GM19463 (cell line): ENCODE data around the gene SLC45A1.

Experiments used
- ATAC-seq: cut with Tn5 transposase; IDR thresholded peaks from one replicate; pipeline ENCODE4 v1.9.1; 2021; ENCODE audit warnings: mild to moderate bottlenecking, moderate library complexity; ENCODE audit not compliant: unreplicated experiment

Gene SLC45A1

DNA sequence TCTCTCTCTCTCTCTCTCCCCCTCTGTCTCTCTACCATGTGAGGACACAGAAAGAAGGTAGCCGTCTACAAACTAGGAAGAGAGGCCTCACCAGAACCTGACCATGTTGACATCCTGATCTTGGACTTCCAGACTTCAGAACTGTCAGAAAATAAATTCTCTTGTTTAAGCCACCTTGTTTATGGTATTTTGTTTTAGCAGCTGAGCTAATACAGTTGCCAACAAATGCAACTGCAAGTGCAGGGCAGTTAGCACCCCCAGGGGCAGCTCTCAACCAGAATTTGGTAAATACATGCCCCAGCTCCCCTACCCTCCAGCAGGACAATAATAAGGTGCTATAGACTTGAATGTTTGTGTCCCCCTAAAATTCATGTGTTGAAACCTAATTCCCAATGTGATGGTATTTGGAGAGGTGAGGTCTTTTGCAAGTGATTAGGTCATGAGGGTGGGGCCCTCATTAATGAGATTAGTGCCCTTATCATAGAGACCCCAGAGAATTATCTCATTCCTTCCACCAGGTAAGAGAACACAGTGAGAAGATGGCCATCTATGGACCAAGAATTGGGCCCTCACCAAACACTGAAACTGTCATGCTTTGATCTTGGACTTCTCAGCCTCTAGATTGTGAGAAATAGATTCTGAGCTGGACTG, 6.7 kb upstream of the SLC45A1 start:
- no peak for ATAC-seq

DNA sequence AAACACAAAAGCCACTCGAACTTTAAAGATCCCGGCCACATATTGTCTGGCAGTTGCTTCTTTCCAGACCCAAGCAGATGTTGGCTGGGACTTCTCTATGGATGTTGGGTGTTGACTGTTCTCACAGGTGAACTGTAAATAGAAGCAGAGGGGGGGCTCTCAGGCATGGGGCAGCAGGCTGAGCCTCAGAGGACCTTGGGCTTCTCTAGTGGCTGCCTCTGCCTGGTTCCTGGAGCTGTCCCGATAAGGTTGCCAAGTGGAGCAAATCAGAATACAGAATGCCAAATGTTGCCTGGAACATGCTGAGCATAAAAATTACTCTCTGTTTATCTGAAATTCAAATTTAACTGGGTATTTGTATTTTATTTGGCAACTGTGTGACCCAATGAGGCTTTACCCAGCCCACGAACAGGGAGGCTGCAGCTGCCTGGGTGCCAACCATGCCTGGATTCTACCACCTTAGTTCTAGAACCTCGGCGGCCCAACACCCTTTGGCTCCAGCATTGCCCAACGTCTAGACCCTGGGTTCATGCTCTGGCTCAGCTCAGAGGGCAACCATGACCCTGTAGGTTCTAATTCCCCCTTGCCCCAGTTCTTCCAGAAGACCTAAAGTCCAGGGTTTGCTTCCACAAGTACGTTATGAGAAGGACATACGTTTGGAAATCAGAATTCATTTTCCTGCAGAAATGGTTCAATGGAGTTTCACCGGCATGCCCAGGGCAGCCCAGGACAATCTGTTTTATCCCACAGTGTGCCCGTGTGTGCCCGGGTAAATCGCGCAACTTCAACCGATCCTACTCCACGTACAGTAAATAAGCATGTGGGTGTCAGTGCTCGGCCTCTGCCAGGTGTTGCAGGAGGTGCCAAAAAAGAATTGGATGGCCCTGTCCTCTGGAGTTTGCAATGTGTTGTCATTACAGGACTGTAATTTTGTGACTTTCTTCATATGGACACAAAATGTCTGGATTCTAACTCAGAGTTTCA, 5.4 kb upstream of the SLC45A1 start:
- ATAC-seq: no peak

DNA sequence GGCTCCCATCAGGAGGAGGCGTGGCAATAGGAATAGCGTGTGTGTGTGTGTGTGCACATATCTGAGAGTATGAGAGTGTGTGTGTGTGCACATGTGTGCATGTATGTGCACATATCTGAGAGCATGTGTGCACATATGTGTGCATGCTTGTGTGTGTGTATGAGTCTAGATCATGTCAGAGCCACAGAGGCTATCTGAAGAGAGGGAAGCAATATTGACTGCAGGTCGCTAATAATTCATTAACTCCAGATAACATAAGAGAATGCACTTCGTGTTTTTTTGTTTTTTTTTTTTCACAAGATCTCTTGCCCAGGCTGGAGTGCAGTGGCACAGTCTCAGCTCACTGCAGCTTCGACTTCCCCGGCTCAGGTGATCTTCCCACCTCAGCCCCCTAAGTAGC, 4.7 kb upstream of the SLC45A1 start:
- no peak for ATAC-seq

DNA sequence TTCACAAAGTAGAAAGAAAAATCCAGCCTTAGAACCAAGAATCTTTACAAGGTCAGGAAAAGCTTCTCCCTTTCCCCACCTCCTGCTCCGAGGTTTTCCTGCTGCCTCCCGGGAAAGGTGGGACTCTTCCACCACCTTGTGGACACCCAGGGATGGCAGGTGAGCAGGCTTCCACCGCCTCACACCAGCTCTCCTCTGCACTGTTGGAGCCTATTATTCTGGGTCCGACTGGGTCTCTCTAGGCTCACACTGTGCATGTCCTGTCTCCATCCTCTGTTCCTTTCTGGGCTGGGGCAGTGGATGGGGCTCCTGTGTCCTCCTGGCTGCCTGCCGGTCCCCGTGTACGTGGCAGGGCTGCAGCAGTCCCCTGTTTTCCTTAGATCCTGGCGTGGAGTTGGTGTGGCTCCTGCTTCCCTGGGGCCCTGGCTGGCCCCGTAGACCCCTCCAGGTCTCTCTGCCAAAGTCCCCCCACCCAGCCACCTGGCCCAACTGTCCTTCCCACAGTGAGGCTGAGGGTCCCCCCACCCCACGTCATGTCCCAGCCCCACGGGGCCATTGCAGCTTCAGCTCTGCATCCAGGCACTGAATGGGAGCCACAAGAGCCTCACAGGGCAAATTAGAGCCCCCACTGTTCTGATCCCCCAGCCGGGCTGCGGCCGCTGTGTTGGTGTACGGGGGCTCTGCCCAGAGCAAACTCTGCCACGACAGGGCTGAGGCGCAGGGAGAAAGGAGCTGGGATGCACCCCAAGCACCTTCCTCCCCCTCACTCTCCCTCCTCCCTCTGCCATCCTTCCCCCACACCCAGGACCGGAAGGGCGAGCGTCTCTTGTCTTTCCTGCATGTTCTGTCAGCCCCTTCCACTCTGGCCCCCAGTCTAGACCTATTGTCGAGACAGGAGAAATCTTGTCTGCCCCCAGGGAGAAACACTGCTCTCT, 3.3 kb upstream of the SLC45A1 start:
- ATAC-seq: no peak

DNA sequence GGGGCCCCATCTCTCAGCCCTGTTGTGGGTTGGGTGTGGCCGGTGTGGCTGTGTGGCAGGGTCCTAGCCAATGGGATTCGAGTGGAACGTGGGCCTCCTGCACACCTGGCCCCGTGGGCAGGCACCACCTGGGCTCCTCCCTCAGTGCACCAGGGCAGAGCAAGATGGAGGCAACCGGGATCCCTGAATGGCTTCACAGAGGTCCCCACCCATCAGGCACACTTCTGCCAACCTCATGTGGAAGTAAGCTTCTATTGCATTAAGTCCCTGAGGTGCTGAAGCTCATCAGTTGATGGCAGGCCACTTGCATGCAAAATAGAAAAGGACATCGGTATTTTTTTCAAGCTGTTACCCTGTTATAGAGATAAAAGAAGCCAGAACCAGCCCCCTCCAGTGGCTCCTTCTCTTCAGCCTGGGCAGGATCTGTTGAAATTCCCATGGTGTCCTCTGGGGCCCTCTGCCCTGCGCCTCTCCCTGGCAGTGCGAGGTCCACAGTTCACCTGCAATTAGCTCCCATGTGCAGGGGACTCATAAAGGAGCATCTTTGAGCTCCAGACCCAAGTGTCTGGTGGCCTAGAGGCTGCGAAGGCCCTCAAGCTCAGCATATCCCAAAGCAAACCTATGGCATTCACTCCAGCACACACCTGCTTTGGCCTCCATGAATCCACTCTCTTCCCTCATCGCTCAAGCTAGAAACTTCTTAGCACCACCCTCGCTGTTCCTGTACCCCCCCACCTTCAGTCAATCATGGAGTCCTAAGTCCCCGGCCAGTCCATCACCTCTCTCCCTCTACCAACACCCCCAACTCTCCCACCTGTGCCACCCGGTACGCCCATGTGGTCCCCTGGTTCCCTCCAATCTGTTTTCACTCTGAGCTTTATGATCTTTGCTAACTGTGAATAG, 2.1 kb upstream of the SLC45A1 start:
- no peak for ATAC-seq

DNA sequence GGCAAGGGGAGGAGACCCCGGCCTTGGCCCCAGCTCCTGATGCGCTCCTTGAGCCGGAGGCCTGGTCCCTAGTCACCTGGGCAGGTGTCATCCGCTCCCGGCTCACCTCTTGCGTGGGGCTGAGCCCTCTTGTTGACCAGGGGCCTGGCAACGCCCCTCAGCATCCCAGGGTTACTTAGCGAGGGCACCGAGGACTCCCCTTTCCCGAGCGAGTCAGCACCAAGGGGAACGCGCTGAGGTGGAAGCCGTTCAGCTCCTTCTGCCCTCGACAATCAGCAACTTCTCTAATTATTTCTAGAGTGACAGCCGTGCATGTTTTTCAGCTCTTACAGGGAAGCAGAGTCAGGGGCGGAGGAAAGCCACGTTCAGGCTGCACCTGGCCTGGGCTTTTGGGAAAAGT, 522 bp downstream of the SLC45A1 start:
- no peak for ATAC-seq

DNA sequence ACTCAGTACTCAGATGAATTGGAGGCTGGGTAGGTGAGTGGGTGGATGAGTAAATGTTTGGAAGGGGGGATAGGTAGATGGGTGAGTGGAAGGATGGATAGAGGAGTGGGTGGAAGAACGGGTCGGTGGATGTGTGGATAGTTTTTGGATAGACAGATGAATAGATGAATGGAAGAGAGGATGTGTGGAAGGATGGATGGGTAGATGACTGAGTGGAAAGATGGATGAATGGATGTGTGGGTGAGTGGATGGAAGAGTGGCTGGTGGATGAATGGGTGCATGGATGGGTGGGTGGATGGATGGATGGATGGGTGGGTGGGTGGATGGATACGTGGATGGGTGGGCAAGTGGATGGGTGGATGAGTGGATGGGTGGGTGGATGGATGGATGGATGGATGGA, 3.7 kb downstream of the SLC45A1 start:
- ATAC-seq: no peak

DNA sequence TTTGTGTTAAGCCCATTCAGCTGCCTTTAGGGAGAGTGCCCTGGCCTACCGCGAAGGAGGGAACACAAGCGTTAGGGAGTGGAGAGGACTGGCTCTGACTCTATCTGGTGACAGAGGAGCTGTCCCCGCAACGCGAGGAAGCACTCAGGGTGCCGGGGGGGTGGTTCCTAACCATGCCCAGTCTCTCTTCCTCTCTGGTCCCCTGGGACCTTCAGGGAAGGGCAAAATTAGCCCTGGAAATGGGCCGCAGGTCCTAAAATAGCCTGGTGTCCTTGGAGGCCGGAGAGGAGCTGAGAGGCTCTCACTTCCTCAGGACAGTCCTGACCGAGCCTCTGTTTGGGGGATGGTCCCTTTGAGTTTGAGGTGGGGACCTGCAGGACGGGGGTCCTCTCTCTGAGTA, 5.8 kb downstream of the SLC45A1 start:
- no peak for ATAC-seq

DNA sequence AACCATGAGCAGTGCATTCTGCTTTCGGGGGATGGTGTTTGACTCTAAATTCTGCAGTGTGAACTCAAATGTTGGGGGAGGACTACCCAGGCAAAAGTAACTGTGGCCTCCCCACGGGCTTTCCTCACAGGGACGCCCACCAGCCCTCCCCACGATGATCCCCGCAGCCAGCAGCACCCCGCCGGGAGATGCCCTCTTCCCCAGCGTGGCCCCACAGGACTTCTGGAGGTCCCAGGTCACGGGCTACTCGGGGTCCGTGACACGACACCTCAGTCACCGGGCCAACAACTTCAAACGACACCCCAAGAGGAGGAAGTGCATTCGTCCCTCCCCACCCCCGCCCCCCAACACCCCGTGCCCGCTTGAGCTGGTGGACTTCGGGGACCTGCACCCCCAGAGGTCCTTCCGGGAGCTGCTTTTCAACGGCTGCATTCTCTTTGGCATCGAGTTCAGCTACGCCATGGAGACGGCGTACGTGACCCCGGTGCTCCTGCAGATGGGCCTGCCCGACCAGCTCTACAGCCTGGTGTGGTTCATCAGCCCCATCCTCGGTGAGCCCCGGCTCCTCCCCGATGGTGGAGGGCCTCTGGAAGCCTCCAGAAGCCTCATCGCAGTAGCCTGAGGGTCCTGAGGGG, 6.4 kb downstream of the SLC45A1 start:
- no peak for ATAC-seq

DNA sequence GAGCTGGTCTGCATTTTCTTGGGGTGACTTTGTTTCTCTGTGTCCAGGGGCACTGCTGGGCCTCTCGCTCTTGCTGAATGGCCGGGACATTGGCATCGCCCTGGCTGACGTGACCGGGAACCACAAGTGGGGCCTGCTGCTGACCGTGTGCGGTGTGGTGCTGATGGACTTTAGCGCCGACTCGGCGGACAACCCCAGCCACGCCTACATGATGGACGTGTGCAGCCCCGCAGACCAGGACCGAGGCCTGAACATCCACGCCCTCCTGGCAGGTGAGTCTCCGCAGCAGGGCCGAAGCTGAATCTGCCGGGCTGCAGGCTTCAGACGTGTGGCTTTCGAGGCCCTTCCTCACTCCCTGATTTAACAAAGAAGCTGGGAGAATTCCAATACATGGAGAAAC, 7.9 kb downstream of the SLC45A1 start:
- no peak for ATAC-seq

DNA sequence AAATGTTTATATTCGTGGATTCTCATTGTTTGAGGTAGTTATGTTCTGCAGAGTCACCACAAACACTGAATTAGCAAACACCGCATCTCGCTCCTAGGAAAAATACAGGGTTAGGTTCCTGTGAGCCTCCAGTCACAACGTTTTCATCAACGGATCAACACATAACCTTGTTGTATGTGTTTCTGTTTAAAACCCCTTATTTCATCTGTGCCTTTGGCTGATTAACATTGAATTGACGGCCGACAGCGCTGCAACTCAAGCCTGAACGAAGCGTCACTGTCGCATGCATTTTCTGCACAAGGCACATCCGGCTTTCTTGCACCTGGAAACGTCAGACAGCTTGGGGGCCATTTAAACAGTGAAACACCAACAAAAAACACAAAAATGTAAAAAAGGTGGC, 8.4 kb downstream of the SLC45A1 start:
- no peak for ATAC-seq

DNA sequence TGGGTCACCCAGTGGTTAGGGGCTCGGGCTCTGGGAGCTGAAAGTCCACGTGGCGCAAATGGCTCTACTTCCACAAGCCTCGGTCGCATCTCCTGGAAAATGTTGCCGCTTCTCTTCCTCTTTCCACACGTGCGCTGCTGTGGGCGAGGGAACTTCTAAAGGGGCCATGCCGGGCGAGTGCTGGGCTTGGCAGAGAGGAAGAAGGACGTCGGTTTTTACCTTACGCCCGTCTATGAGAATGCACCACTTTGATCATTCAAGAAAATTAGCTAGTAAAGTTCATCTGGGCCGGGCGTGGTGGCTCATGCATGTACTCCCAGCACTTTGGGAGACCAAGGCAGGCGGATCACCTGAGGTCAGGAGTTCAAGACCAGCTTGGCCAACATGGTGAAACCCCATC, 10.4 kb downstream of the SLC45A1 start:
- ATAC-seq: no peak

DNA sequence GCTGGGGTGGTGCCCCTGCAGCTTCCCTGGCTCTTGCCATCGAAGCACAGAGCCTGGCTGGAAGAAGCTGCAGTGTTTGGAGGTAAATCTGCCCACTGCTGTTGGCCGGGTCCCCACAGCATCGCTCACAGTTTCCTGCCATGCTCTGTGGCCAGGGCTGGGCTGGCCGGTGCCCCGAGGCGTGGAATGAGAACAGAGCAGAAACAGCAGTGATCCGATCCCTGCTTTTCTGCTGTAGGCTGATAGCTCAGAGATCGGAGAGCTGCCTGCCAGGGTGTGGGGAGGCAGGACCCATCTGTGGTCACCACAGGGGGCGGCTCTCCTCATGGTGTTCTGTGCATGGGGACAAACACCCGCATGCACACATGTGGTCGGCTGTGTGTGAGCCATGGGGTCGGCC, 11.5 kb downstream of the SLC45A1 start:
- ATAC-seq: no peak

DNA sequence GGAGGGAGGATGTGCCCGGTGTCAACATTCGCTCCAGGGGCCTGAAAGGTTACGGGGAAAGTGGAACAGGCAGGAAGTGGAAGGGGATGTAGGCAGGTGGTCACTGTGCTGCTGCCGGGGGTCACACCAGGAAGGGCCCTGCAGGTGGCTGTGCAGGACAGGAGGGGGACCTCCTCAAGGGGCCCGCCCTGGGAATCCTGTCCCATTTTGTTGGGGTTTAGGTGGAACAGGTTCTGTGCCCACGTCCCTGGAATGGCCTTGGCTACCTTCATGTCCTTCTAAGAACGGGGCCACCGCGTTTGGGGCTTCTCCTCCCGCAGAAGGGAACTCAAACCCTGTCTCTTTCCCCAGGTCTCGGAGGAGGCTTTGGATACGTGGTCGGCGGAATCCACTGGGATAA, 11.9 kb downstream of the SLC45A1 start:
- no peak for ATAC-seq

DNA sequence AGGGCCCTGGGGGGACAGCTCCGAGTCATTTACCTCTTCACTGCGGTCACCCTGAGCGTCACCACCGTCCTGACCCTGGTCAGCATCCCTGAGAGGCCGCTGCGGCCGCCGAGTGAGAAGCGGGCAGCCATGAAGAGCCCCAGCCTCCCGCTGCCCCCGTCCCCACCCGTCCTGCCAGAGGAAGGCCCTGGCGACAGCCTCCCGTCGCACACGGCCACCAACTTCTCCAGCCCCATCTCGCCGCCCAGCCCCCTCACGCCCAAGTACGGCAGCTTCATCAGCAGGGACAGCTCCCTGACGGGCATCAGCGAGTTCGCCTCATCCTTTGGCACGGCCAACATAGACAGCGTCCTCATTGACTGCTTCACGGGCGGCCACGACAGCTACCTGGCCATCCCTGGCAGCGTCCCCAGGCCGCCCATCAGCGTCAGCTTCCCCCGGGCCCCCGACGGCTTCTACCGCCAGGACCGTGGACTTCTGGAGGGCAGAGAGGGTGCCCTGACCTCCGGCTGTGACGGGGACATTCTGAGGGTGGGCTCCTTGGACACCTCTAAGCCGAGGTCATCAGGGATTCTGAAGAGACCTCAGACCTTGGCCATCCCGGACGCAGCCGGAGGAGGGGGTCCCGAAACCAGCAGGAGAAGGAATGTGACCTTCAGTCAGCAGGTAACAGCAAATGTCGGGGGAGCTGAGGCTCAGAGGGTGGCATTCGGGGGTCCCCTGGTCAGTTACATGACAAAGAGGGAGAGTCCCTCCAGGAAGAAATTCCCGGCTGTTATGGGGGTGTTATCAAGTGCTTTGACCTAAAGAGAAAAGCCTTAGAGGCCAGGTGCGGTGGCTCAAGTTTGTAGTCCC, 12.6 kb downstream of the SLC45A1 start:
- no peak for ATAC-seq

DNA sequence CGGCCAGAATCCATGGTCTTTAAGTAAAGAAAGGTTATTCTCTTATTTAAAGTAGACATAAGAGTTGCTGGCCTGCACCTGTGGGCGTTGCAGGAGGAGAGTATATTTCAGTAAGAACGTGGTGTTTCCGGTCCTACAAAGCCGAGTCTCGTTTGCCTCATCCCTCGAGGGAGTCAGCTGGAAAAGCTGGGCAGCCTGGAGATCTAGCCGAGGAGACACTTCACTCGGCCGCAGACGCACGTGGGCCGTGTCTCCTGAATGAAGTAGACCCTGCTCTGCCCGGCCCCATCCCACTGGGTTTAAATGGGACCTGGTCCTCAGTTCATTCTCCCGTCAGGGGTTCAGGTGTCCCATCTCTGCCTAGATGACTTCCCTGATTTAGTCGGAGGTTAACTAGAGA, 14.9 kb downstream of the SLC45A1 start:
- no peak for ATAC-seq

DNA sequence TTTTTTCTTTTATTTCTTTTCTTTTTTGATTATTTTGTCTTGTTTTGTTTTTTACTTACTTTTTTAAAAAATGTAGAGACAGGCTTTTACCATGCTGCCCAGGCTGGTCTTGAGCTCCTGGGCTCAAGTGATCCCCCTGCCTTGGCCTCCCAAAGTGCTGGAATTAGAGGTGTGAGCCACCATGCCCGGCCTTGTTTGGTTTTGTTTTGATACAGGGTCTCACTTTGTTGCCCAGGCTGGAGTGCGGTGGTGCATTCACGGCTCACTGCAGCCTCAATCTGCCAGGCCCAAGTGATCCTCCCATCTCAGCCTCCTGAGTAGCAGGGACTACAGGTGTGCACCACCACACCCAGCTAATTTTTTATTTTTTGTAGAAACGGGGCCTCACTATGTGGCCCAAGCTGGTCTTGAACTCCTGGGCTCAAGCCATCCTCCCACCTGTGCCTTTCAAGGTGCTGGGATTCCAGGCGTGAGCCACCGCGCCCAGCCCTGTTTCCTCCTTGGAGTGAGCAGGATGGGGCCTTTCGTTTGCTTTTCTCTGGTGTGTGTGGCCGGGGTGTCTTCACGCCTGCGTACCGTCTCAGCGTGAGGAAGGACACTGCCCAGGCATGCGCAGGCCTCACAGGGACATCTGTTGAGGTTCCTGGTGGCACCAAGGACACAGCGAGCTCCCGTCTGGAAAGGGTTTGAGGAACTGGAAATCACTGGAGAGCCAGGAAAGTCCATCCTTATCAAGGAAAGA, 15.5 kb downstream of the SLC45A1 start:
- ATAC-seq: no peak
